K562 (cell line): ENCODE data around the gene CNDP2. TPM values are rescaled to one million over a fixed set of nuclear protein-coding genes. Genes with fewer than 3 reads are reported as not detected.

ENCODE experiments used
- ATAC-seq: fragments of 200-7000 bp; cut with Tn5 transposase; 3 replicates; pipeline ENCODE4 v1.9.1; 2020; ENCODE audit warnings: moderate library complexity
- BruUV-seq: library from RNA; stranded (reverse); fragments of 400-500 nt; replicated peaks from 2 replicates; lab custom pipeline; 2021; lab: Mats Ljungman, UMichigan
- CTCF ChIA-PET: fragments of 300-600 bp; formaldehyde crosslinking; extraction: SDS; loops from one replicate; lab custom pipeline; 2021; ENCODE audit warnings: low intra/inter-chr PET ratio; lab: Yijun Ruan, JAX
- POLR2A ChIA-PET: fragments of 300-600, 350-650 bp; sonication (Branson Sonifier 250); formaldehyde crosslinking; extraction: SDS; loops from one replicate; lab custom pipeline; 2021; ENCODE audit warnings: antibody characterized with exemption, inconsistent platforms; lab: Yijun Ruan, JAX
- DNase-seq, 4 experiments: peaks; one replicate each; pipeline versions ENCODE4 v3.0.0 to v3.0.0-alpha.2; 2011 to 2018; ENCODE audit warnings: low spot score in 3 of 4, mixed read lengths in 3 of 4; ENCODE audit errors: extremely low read depth in 1 of 4
- FAIRE-seq: peaks from 2 replicates; lab custom pipeline; 2011; peaks lifted over from hg19 to GRCh38; lab: Jason Lieb, UNC
- H2AFZ ChIP-seq: 2 replicates; pipeline ENCODE4 v1.6.0; 2011; ENCODE audit warnings: low read depth, low read length, control low read depth, inconsistent platforms
- H3K27ac ChIP-seq: fragments of 200-600 bp; 3 replicates; pipeline ENCODE4 v1.8.0; 2011; ENCODE audit warnings: low read depth, mild to moderate bottlenecking, control low read depth, inconsistent platforms, low read length, moderate library complexity, mixed read lengths; ENCODE audit errors: extremely low read depth
- H3K27me3 ChIP-seq, 2 experiments: fragments of 300-600 bp in 1 of 2; 2 replicates in 1 of 2; 3 replicates in 1 of 2; pipeline versions ENCODE4 v1.6.0 to v1.8.0; 2011; ENCODE audit warnings: inconsistent platforms in 2 of 2, low read length in 2 of 2, mild to moderate bottlenecking in 1 of 2, mixed read lengths in 1 of 2, moderate library complexity in 1 of 2; ENCODE audit not compliant: control insufficient read depth in 2 of 2, insufficient read depth in 2 of 2
- H3K36me3 ChIP-seq: fragments of 300-600 bp; 3 replicates; pipeline ENCODE4 v1.8.0; 2011; ENCODE audit warnings: mild to moderate bottlenecking, low read length, inconsistent platforms; ENCODE audit not compliant: control insufficient read depth, insufficient read depth
- H3K4me1 ChIP-seq, 2 experiments: fragments of 200-600 bp in 1 of 2; replicated peaks in 1 of 2; 2 replicates in 1 of 2; 3 replicates in 1 of 2; pipeline versions ENCODE4 v1.5.1 to v1.8.0; 2011; ENCODE audit warnings: inconsistent platforms in 2 of 2, low read length in 2 of 2, mild to moderate bottlenecking in 1 of 2, mixed read lengths in 1 of 2, moderate library complexity in 1 of 2; ENCODE audit not compliant: control insufficient read depth in 2 of 2, insufficient read depth in 2 of 2
- H3K4me2 ChIP-seq: 2 replicates; pipeline ENCODE4 v1.6.1; 2011; ENCODE audit warnings: low read length, control low read depth, inconsistent platforms, mixed read lengths; ENCODE audit not compliant: insufficient read depth
- H3K4me3 ChIP-seq: fragments of 200-600 bp; sonication (generic), shearing (Covaris generic); 2 replicates; pipeline ENCODE4 v1.5.1; 2016; ENCODE audit warnings: control low read depth, inconsistent platforms
- H3K79me2 ChIP-seq: fragments of 200-600 bp; 3 replicates; pipeline ENCODE4 v1.8.0; 2011; ENCODE audit warnings: low read length, inconsistent platforms; ENCODE audit not compliant: control insufficient read depth, insufficient read depth
- H3K9ac ChIP-seq, 2 experiments: 2 replicates each; pipeline versions ENCODE4 v1.6.0 to v1.6.1; 2011; ENCODE audit warnings: low read depth in 2 of 2, low read length in 2 of 2, control low read depth in 1 of 2, inconsistent platforms in 1 of 2, mild to moderate bottlenecking in 1 of 2, mixed read lengths in 1 of 2; ENCODE audit not compliant: insufficient read depth in 1 of 2
- H3K9me1 ChIP-seq: one replicate; pipeline ENCODE4 v1.6.0; 2011; ENCODE audit warnings: inconsistent platforms, mild to moderate bottlenecking, low read length, moderate library complexity; ENCODE audit not compliant: control insufficient read depth, insufficient read depth
- H3K9me3 ChIP-seq: replicated peaks from 2 replicates; pipeline ENCODE4 v1.5.1; 2011; ENCODE audit warnings: low read depth, low read length, inconsistent platforms; ENCODE audit not compliant: control insufficient read depth, insufficient read depth
- H4K20me1 ChIP-seq: replicated peaks from 2 replicates; pipeline ENCODE4 v1.6.1; 2011; ENCODE audit warnings: low read length, inconsistent platforms, mixed read lengths; ENCODE audit not compliant: control insufficient read depth, insufficient read depth
- ARNT ChIP-seq, 2 experiments: fragments of 450-650 bp; IDR thresholded peaks; 2 replicates each; pipeline ENCODE4 v1.6.1; 2016; ENCODE audit warnings: mild to moderate bottlenecking in 1 of 2
- SMARCC2 ChIP-seq: fragments of 450-650 bp; IDR thresholded peaks from 2 replicates; pipeline ENCODE4 v1.6.1; 2017; ENCODE audit warnings: antibody characterized with exemption, moderate library complexity, mild to moderate bottlenecking, low read depth
- SREBF1 ChIP-seq: fragments of 150-350 bp; IDR thresholded peaks from 2 replicates; pipeline ENCODE4 v1.6.1; 2014; ENCODE audit warnings: antibody characterized with exemption, low read depth, low read length, borderline replicate concordance
- ZBTB8A ChIP-seq: fragments of 450-650 bp; IDR thresholded peaks from 2 replicates; pipeline ENCODE4 v1.6.1; 2018; ENCODE audit warnings: mild to moderate bottlenecking, moderate library complexity; ENCODE audit not compliant: partially characterized antibody
- ZNF280A ChIP-seq: fragments of 450-650 bp; IDR thresholded peaks from 2 replicates; pipeline ENCODE4 v1.6.1; 2018; ENCODE audit warnings: mild to moderate bottlenecking, low read depth; ENCODE audit not compliant: partially characterized antibody
- ZNF551 ChIP-seq: fragments of 250-450 bp; sonication (Bioruptor Pico); IDR thresholded peaks from 2 replicates; pipeline ENCODE4 v1.5.0; 2021; ENCODE audit warnings: mild to moderate bottlenecking, moderate library complexity
- ZNF780A ChIP-seq: fragments of 250-450 bp; sonication (Bioruptor Pico); IDR thresholded peaks from 2 replicates; pipeline ENCODE4 v1.5.0; 2021; ENCODE audit warnings: mild to moderate bottlenecking
- WGBS: fragments of 100-300 bp; shearing (Covaris generic); methylation state at CpG from one replicate; pipeline ENCODE4 v1.1.6; 2016; ENCODE audit warnings: low coverage, mixed read lengths; ENCODE audit not compliant: insufficient coverage; ENCODE audit errors: missing lambda C conversion rate; 5-methylcytosine and 5-hydroxymethylcytosine counted together
- in situ Hi-C: fragments of 300-500 bp; cut with MboI; formaldehyde crosslinking; loops from 4 replicates; pipeline ENCODE4 v1.15.0; 2018; ENCODE audit warnings: inconsistent platforms, mixed read lengths
- intact Hi-C: fragments of 100-400 bp; cut with micrococcal nuclease; formaldehyde crosslinking; loops from 2 replicates; pipeline ENCODE4 v1.14.2; 2022
- polyA plus RNA-seq, 8 experiments: library from polyadenylated mRNA; depleted of rRNA in 4 of 8; stranded (reverse) in 5 of 8; unstranded in 3 of 8; fragments of >200 nt; fragmentation: Nextera tagmentation in 2 of 8; fragmentation: Illumina TruSeq in 1 of 8; extraction: Ambion mirVana in 2 of 8; extraction: Trizol in 1 of 8; gene quantifications; 2 replicates each; pipeline versions ENCODE4 v1.2.1 to v1.2.3, GENCODE V29; 2011 to 2014; ENCODE audit warnings: inconsistent platforms in 1 of 8, missing spikeins in 1 of 8
- total RNA-seq, 7 experiments: library from RNA; depleted of rRNA in 6 of 7; stranded (reverse); fragments of >200 nt in 6 of 7; fragmentation: Illumina TruSeq in 2 of 7; extraction: Trizol in 2 of 7; gene quantifications; 2 replicates each; pipeline versions ENCODE4 v1.2.1 to v1.2.3, GENCODE V29; 2011 to 2021; ENCODE audit warnings: low replicate concordance in 1 of 7

CNDP2 gene
- total and polyA plus RNA-seq, 9 of the 15 experiments (the other 6 are each of a cell fraction or from before 2014, with no cell fraction given) = 34.1 to 128 (median 53.8) TPM

GRCh38 chr18:74463254-74463653 is 32.9 kb upstream of the CNDP2 start:
- ATAC-seq (no peak), FAIRE-seq (no peak), DNase-seq (no peak)
- in situ Hi-C loops (no loop called here), intact Hi-C loops (no loop called here)
- no peak overlapping the region for H2AFZ ChIP-seq
- POLR2A ChIA-PET = no interaction called here
- H3K9me1 ChIP-seq = no peaks in the 10 kb centered on the region
- H3K4me1 ChIP-seq = no peaks in the 10 kb centered on the region; a peak in 1 of 5 replicates
- TF ChIP-seq ZNF780A (CRISPR knock-in tag) (no peak), SREBF1 (no peak), ZNF551 (CRISPR knock-in tag) (no peak), ZBTB8A (no peak), ZNF280A (no peak), SMARCC2 (no peak), ARNT (IDR thresholded peaks at IDR 0.05) (no peak)
- no peaks in the 10 kb centered on the region for H3K79me2 ChIP-seq
- peaks cover 2 to 12% of the 10 kb centered on the region in 2 experiments; a peak in 3 of 5 replicates for H3K27me3 ChIP-seq
- no peak overlapping the region for H3K4me2 ChIP-seq
- WGBS = 7% methylated on average over 8 of the region's 8 CpGs
- BruUV-seq = no TSS peak
- no peak overlapping the region for H3K4me3 ChIP-seq
- peaks cover 5% of the 10 kb centered on the region for H4K20me1 ChIP-seq
- no peak overlapping the region for H3K27ac ChIP-seq
- H3K9ac ChIP-seq = no peak overlapping the region
- no peaks in the 10 kb centered on the region for H3K9me3 ChIP-seq
- CTCF ChIA-PET = interaction anchor here (0.5 kb wide), 1 partner anchor 110 kb away, joined by 3 read pairs; no protein-coding TSS in a partner anchor
- no peaks in the 10 kb centered on the region for H3K36me3 ChIP-seq
